Cerebellar nuclear complex (tissue), 1 donor: Measurements from ENCODE around the gene MBOAT1.
"Not testable (repeated sequence)": the region's sequence is repeated elsewhere in the genome, so short reads cannot be mapped to it uniquely, and the experiment has no call there.

ENCODE experiments used
- DNase-seq, 2 experiments: peaks; one replicate each; lab custom pipeline; 2025; lab: John Stamatoyannopoulos, UW

MBOAT1 gene

DNA sequence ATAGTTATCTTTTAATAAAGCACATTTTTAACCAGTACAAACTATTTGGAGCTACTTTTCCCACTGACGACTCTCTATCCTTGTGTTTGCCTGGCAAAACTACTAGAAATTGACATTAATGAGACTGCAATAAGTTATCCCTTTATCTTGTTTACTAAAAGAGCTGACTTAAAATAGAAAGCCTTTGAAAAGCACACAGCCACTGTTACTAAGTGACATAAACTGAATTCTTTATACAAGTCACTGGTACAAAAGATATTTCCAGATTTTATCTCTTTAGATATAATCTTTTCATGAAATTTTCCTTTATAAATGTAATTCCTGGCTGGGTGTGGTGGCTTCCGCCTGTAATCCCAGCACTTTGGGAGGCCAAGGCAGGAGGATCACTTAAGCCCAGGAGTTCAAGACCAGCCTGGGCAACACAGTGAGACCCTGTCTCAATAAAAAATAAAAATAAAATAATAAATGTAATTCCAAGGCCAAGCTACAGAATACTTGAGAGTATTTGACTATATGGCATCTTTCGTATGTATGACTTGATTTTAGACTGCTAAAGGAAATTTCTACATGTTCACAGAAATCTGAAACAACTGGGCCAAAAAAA is 9.5 kb downstream of the MBOAT1 start:
- DNase-seq, result no peak

DNA sequence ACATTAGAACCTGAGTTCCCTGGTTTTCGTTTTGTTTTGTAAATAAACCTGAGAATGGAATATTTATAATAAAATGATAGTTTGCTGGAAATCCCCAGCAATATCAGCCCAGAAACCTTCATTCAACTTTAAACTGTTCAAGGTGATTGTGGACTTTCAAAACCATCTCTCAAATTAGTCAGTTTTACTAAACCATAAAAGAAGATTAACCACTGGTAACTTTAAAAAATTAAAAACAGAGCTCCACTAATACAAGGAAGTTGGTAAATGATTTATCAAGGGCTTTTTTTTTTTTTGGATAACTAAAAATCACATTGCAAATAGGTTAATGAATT is 10.0 kb downstream of the MBOAT1 start:
- DNase-seq, result no peak

DNA sequence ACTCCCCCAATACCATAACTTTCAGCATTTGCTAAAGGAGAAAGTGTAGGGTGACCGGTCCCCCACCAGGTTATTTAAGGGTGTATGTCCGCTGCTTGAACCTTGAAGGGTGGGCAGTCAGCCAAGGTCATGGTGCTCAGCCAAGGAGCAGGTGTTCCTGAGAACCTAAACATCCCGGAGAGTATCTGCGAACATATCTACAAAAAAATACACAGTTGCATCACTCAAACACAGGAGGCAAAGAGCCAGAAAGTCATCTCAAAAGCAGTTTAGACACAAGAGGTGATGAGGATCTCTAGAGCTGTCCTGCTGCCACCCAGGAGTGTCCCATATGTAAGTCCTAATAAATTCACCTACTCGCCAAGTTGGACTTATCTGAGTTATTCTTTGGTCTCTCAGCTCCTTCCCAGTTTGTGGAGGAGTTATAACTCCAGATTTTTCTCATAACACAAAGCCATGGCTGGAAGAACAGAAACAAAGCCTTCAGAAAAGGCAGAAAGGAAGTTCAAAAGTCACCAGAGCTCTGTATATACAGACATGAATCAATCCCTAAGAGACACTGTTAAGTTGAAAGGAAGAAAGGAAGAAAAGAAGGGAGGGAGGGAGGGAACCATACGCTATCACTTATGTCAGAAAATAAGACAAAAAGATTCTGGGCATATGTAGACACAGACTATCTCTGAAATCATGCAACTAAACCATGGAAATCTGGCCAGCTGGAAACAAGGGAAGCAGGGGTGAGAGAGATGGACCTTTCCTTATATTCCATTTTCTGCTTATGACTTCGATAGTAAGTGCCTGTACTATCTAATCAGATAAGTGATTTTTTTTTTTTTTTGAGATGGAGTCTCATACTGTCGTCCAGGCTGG is 11.3 kb downstream of the MBOAT1 start:
- DNase-seq, result no peak

DNA sequence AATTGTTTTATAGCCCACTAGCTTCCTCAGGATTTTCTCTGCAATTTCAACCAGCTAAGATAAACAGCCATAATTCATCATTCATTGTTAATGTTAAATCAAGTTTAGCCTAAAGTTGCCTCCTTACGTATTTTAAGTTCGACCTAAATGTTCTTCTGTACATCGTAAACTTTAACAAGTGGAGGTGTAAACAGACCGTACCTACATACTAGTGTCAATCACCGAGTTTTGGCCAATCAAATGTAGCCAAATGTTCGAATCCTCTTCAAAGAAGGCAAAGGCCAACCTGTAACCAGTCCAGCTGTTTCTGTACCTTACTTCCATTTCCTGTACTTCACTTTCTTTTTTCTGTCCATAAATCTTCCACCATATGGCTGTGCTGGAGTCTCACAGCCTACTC is 13.5 kb downstream of the MBOAT1 start:
- DNase-seq, result no peak

DNA sequence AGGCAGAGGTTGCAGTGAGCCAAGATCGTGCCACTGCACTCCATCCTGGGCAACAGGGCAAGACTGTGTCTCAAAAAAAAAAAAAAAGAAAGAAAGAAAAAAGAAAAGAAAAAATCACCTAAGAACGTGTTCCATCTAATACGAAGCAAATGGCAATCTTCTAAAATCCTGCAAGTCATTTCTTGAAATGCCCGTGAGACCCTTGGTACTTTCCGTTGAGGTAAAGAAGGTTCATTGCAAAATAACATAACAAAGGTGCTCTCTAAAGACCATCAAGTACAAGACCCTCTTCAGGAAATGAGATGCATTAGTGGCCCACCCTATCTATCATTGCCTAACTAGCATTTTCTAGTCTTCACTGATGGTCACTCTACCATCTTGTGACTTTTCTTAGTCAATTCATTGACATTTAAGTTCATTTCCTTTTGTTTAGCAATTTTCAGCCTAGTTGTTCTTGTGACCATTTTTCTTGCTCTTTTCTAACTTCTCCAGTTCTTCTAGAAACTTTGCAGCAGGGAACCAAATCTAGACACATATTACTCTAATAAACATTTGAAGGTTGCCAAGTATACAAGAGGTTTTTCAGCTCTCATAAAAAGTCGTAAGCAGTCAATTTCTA is 14.0 kb downstream of the MBOAT1 start:
- DNase-seq, result no peak

DNA sequence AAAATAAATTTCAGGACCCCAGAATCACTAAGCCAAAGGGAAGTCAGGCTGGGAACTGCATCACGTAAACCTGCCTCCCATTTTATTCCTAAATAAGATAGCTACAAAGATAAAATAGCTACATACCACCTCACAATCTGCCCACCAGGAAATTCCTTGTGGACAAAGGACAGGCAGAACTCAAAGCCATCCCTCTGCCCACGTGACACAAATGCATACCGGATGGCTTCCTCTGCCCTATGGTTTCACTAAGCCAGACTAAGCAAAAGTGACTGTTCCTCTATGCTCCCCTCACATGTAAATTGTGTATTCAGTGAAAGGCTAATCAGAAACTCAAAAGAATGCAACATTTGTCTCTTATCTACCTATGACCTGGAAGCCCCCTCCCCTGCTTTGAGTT is 15.0 kb downstream of the MBOAT1 start:
- no peak for DNase-seq

DNA sequence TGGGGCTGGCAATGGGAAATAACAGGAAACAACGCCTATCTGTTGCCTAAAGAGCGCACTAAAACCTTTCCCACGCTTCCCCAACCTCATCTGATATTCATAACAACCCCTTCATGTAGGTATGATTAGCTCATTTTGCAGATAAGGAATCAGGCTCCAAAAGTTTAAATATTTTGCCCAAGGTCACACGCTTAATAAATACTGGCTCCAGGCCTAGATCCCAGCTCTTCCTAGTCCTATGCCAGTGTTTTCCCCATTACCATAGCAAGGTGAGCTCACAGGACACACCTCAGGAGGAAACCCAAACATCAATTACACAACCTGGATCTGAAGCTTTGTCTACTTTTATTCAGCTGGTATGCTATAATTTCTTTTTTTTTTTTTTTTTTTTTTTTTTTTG is 19.6 kb downstream of the MBOAT1 start:
- no peak for DNase-seq

DNA sequence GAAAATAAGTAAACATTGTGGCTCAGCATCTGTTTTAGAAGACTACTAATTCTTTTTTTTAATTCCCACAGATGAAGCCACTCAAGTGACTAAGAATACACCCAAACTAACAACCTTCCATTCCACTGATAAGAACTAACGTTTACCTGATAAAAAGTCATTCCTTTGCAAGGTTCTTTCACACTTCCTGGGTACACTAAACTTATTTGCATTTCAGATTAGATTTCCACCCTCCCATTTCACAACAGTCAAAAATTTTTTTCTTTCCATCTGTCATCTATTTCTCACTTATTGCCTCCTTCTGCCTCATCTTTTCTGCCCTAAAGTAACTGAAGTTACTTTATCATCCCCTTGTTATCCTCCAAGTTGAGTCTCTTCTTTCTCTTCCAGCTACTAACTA is 20.3 kb downstream of the MBOAT1 start:
- no peak for DNase-seq

DNA sequence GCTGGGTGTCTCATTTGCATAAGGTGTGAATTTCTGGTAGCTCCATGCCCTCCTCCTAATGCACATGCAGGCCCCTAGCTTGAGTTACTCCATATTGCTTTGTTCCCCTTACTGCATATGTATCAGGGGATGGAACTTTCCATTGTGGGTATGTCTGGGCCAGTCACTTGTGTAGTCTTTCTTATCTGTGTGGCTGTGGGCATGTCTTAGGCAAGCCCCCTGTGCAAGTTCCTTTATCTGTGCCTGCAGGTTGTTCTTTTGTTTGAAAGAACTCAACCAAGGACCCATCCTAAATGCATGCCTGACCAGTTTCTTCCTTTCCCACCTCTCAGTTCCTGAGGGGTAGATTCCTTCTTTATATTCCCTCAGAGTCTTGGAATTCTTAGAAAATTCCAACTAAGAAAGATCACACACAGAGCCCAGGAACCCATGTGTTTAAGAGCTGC is 23.6 kb downstream of the MBOAT1 start:
- DNase-seq, result no peak

DNA sequence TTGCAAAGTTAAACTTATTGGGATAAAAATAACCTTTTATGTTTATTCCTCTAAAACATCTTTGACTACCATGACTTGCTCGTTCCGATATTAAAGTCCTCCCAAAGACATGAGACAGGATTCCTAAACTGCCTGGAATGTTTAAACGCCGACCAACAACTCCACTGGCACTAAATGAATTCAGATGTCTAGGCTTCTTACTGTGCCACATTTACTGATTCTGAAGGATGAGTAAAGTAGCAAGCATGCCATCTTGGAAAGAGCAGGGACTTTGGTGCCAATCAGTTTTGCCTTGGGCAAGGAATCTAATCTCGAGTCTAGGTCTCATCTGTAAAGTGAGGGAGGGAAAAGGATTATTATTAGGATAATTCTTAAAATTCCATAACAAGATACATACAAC is 25.3 kb downstream of the MBOAT1 start:
- no peak for DNase-seq

DNA sequence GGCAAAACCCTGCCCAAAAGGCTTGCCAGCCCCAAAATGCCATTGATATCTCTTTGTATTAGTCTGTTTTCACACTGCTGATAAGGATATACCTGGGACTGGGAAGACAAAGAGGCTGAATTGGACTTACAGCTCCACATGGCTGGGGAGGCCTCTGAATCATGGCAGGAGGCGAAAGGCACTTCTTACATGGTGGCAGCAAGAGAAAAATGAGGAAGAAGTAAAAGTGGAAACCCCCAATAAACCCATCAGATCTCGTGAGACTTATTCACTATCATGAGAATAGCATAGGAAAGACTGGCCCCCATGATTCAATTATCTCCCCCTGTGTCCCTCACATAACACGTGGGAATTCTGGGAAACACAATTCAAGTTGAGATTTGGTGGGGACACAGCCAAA is 28.6 kb downstream of the MBOAT1 start:
- no peak for DNase-seq

DNA sequence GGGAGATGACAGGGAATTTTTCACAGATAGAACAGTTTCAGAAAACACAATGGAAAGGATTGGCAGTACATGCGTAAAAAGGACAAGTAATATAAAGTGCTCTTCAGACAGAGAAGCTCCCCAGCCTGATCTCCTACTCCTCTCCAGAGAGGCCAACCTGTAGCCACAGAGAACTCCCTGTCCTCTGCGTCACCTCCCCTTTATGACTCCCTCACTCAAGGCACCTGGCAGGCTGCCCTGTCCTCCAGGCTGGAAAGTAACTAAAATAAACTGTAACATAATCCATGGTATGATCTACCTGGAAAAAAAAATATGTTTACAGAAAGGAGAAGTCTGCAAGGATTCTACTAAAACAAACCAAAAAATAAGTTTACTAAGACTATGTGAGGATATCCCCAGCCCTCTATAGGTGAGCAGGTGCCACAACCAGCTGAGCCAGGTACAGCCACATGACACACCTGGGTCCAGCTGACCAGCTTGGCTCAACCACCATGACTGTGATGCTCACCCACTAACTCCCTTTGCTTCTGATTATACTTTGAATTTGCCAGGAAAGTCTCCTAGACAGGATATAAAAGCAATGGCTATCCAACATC is 29.2 kb downstream of the MBOAT1 start:
- DNase-seq, result no peak

DNA sequence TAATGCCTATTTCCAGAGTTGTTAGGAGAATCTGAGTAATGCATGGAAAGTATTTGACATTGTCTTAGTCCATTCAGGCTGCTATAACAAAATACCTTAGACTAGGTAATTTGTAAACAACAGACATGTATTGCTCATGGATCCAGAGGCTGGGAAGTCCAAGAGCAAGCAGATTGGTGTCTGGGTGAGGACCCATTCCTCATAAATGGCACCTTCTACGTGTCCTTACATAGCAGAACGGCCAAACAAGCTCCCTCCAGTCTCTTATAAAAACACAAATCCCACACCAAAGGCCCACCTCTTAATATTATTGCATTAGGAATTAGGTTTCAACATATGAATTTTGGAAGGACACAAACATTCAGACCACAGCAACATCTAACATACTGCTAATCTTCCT is 30.2 kb downstream of the MBOAT1 start:
- no peak for DNase-seq

DNA sequence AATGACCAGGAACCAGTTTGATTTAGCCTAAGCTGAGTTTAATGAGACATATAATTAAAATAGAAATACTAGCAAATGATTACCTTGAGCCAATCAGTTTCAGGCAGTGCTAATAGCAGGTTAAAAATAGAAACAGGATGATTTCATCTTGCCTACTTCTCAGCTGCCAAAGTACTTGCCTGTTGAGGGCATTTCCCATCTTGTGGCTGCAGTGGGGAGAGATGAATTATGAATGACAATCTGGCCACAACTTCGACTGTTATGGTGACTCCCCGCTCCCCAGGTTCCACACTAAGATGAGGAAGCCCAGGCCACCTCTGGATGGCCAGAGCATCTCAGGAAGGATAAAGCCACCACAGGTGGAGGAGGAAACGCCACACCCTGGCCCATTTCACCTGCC is 31.3 kb downstream of the MBOAT1 start:
- no peak for DNase-seq

DNA sequence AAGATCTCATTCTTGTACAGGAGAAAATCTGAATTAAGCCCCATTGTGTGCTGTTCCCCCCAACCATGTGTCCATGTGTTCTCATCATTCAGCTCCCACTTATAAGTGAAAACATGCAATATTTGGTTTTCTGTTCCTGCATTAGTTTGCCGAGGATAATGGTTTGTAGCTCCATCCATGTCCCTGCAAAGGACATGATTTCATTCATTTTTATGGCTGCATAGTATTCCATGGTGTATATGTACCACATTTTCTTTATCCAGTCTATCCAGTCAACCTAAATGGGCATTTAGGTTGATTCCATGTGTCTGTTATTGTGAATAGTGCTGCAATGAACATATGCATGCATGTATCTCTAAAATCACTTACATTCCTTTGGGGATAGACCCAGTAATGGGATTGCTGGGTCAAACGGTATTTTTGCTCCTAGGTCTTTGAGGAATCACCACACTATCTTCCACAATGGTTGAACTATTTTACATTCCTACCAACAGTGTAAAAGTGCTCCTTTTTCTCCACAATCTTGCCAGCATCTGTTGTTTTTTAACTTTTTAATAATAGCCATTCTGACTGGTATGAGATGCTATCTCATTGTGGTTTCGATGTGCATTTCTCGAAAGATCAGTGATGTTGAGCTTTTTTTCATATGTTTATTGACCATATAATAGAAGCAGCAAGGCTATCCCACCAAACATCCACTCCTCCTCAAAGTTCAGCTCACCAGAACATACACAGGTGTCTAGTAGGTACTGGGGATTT is 32.8 kb downstream of the MBOAT1 start:
- DNase-seq, result not testable (repeated sequence)

DNA sequence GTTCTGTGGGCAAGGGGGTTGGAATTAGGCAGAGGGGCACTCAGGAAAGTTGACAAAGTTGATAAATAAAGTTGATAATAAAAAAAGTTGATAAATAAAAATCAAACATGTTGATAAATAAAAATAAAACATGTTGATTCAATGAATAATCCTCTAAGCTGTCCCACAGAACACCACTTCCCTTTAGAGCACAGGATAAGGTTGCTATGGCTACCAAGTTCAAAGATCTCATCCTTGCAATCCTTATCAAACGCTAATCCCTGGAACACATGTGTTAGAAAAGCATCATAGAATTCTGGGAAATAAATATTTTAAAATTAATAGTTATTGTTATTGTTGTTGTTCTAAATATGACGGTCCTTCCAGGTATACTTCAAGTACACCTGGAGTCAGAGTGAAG is 33.9 kb downstream of the MBOAT1 start:
- DNase-seq, result no peak

DNA sequence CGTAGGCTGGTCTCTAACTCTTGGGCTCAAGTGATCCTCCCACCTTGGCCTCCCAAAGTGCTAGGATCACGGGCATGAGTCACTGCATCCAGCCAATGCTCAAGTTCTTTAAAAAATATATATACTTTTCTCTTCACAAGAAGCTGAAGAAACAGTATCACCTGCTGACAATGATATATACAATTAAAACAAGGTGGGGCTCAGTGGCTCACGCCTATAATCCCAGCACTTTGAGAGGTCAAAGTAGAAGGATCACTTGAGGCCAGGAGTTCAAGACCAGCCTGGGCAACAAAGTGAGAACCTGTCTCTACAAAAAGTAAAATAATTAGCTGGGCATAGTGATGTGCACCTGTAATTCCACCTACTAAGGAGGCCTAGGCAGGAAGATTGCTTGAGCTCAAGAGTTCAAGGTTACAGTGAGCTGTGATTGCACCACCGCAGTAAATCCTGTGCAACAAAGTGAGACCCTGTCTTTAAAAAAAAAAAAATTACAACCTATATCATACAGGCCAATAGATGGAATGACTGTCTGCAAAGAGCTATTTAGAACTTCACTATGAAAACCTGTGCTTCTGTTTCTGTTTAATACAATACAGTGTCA is 36.4 kb downstream of the MBOAT1 start:
- no peak for DNase-seq

DNA sequence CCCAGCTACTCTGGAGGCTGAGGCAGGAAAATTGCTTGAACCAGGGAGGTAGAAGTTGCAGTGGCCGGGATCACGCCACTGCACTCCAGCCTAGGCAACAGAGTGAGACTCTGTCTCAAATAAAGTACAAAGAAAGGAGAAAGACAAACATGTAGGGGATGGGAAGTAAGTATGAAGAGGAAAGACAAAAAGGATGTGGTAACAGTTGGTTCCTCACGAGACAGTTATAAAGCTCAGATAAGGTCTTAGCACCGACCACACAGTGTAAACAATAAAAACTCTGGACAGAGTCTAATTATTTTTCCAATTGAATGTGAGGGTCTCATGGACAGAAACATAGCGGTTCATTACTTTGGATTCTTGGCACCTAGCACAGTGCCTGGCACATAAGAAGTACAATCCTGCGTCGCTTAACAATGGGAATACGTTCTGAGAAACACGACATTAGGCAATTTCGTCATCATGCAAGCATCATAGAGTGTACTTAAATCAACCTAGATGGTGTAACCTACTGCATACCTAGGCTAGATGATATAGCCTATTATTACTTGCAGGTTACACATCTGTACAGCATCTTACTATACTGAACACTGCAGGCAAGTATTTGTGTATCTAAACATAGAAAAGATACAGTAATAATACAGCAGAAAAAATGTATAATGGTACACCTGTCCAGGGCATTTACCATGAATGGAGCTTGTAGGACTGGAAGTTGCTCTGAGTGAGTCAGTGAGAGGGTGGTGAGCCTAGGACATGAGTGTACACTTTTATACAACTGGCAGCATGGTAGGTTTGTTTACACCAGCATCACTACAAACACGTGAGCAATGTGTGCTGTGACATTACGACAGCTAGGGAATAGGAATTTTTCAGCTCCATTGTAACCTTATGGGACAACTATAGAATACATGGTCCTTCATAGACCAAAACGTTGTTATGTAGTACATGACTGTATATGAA is 38.2 kb downstream of the MBOAT1 start:
- no peak for DNase-seq

DNA sequence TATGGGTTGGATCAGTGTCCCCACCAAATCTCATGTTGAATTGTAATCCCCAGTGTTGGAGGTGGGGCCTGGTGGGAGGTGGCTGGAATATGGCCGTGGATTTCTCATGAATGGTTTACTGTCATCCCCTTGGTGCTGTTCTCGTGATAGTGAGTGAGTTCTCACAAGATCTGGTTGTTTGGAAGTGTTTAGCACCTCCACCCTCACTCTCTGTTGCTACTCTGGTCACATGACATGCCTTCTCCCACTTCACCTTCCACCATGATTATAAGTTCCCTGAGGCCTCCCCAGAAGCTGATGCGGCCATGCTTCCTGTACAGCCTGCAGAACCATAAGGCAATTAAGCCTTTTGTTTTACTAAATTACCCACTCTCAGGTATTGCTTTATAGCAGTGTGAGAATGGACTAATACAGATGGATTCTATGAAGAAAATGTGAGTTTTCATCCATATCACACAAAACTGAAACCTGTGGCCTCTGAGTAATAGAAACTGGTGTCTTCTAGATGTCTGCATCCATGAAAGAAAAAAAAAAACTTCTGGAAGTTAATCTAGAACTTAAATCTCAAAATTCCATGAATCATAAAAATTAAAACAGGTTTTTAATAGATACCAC is 39.3 kb downstream of the MBOAT1 start:
- DNase-seq, result no peak

DNA sequence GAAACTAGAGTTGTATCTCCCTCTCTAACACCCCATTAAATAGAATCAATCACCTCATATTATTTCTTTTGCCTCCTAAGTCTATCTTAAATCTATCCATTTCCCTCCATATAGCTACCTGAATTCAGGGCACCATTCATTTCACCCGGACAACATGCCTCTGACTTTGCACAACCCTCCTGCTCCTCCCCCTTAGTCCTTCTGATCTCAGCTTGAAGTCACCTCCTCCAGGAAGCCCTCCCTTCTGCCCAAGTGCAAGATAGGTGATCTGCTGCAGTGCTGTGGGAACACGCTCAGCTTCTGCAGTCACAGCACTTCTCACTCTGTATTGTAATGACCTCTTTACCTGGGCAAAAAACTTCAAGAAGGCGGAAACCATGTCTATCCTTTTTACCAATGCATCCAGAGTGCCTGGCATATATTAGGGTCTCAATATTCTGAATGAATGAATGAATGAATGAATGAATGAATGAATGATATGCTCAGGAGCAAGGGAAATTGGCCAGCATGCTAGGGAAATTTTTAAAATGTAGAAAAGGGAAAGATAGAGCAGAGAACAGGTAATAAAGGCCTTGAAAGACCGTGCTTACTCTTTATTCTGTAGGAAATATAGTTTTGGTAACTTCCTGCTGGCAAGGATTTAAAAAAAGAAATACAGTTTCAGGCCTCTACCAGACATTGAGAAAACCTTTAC is 41.7 kb downstream of the MBOAT1 start:
- DNase-seq, result no peak
